Retinal pigment epithelial cell (primary cell): ENCODE results near the gene CUL7.

ENCODE experiments used
- DNase-seq: peaks from one replicate; pipeline ENCODE4 v3.0.0-alpha.2; 2010; ENCODE audit warnings: low read depth
- H3K4me3 ChIP-seq: 2 replicates; pipeline ENCODE4 v1.5.1; 2011; ENCODE audit warnings: mild to moderate bottlenecking, low read length, control low read depth, moderate library complexity
- CTCF ChIP-seq: conservative IDR thresholded peaks from 2 replicates; pipeline ENCODE4 v1.5.1; 2011; ENCODE audit warnings: low read depth, low read length, control low read depth, inconsistent platforms

CUL7 gene

DNA sequence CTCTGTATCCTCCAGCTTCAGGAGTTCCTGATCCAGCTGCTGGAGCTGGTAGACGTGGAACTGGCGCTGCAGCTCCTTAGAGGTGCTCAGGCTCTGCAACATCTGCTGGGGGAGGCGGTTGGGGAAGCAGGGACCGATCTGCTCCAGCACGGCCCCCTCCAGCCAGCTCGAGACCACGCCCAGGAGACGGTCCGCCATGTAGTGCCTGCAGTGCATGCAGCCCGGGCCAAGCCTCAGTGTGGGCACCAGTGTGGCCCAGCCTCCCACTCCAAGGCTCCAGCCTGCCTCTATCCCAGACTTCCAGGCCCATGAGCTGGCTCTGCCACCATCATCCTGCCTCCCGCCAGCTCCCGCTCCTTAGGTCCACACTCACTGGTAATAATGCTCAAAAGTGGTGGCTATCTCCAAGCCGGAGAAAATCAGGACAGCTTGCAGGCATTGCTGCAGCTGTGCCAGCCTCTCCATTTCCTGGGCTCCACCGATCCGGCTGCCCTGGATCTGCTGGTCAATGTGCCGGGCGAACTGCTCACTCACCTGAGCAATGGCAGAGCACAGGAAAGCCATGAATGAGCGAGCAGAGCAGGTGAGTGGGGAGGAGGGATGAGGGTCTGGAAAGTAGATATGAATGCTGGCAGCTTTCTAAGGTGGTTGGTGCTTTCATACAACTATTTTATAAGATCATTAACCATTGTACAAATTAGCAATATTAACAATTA is 13.0 kb downstream of the CUL7 start:
- H3K4me3 ChIP-seq = no peak overlapping the region
- no peak for DNase-seq
- TF ChIP-seq CTCF = no peak

- H3K4me3 ChIP-seq = no peak overlapping the region
- TF ChIP-seq CTCF = no peak
- DNase-seq = no peak
These were observed 14.9 kb downstream of the CUL7 start for GRCh38 chr6:43038727-43039126.

DNA sequence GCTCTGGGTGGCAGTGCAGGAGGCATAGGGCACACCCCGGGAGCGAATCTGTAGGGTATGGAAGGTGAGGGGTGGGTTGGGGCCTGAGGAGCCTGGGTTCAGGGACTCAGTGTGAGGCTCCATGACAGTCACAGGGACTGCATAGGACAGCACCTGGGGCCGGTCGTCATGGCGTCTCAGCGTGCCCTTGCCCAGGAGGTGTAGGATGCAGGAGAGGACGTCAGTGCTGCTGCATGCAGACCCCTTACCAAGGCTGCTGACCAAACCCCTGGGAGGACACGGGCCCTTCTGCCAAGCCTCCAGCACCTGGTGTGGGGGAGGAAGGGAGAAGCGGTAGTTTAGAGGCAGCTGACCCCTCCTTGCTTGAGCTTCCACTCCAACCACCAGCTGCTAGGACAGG is 15.9 kb downstream of the CUL7 start:
- no peak for TF ChIP-seq CTCF
- no peak overlapping the region for H3K4me3 ChIP-seq
- no peak for DNase-seq

- no peak for DNase-seq
- no peak for TF ChIP-seq CTCF
- H3K4me3 ChIP-seq = no peak overlapping the region
These were observed 16.5 kb downstream of the CUL7 start for GRCh38 chr6:43037197-43037596.

DNA sequence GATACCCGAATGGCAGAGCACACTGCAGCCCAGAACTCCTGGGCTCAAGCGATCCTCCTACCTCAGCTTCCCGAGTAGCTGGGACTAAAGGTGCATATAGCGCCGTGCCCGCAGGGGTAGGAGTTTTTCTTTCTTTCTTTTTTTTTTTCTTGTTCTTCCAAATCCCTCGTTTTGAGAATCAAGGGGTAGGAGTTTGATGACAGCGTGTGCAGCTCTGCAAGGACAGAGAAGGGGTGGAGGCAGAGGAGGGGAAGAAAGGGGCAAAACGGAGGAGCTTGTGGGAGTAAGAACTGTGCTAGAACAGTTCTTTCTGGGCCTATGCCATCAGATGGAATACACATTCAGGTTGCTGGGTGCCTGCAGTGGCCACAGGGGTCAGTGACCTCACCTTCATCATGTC is 16.9 kb downstream of the CUL7 start:
- TF ChIP-seq CTCF = no peak
- DNase-seq = no peak
- no peak overlapping the region for H3K4me3 ChIP-seq

- no peak for TF ChIP-seq CTCF
- no peak overlapping the region for H3K4me3 ChIP-seq
These were observed 18.0 kb downstream of the CUL7 start for GRCh38 chr6:43035495-43036194.

DNA sequence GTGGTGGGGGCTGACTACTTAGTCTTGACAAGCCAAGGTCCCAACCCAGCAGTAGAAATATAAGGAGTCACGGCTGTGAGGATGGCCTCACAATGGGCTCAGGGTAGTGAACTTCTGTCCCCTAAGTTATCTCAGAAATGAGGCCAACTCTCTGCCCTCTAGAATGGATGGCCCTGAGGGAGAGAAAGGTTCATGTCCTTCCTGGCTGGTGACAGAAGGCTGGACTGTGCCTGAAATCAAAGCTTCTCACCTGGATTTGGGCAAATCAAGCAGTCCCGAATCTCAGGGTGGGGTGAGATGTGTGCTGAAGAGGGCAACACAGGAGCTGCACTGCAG is 19.5 kb downstream of the CUL7 start:
- DNase-seq = no peak
- TF ChIP-seq CTCF = no peak
- H3K4me3 ChIP-seq = no peak overlapping the region

More at GRCh38 chr6:43035495-43036194, 18.0 kb downstream of the CUL7 start:
- DNase-seq = no peak
